Stimulated activated CD4-positive, alpha-beta T cell treated with anti-CD3 and anti-CD28 coated beads, Interleukin-1b, Interleukin-23, amount 100 ng/mL, for 24 hours (primary cell): ENCODE measurements around the gene RAD9A.
A peak's percentile ranks its signal among the peaks of the same experiment; 100 is the strongest.

Source experiments
- DNase-seq, 4 experiments: peaks; one replicate each; pipeline ENCODE4 v3.0.0-alpha.2; 2020; ENCODE audit warnings: low read depth in 4 of 4, low spot score in 1 of 4

The RAD9A gene

DNA sequence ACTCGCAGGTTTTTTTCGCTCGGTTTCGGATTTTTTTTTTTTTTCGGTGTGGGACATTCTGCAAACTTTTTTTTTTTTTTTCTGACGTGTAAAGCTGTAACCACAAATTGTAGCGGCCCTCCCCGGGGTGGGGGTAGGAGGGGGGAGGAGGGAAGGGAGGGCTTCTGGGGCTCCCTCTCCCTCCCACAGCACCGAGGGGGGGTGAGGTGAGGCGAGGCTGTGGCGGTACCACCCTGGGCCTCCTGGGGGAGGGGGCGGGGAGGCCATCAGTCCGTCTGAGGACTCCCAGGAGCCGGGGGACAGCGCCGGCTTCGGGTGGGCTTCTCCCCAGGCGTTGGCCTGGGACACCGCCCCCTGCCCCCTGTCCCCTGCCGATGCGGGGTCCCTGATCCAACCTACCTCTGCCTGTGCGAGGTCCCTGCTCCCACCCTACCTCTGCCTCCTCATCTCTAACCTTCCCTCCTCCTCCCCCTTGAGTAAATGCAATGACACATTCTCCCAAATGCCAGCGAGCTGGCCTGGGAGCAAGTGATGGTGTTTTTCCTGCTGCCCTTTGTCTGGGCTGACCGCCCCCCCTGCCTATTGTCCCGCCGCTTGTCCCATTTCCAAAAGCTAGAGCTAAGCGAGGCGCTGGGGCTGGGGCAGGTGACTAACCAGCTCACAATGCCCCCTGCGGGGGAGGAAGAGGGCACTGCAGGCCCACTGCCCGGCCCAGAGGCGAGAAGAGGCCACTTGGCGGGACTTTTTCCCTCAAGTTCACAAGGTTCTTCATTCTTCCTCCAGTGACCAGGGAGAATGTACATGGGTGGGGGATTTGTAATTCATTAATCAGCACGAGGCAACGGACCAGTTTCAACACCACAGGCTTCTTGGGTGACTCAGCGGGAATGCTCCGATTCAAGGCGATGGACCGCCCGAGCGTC is 17.9 kb upstream of the RAD9A start:
- no peak for DNase-seq

DNA sequence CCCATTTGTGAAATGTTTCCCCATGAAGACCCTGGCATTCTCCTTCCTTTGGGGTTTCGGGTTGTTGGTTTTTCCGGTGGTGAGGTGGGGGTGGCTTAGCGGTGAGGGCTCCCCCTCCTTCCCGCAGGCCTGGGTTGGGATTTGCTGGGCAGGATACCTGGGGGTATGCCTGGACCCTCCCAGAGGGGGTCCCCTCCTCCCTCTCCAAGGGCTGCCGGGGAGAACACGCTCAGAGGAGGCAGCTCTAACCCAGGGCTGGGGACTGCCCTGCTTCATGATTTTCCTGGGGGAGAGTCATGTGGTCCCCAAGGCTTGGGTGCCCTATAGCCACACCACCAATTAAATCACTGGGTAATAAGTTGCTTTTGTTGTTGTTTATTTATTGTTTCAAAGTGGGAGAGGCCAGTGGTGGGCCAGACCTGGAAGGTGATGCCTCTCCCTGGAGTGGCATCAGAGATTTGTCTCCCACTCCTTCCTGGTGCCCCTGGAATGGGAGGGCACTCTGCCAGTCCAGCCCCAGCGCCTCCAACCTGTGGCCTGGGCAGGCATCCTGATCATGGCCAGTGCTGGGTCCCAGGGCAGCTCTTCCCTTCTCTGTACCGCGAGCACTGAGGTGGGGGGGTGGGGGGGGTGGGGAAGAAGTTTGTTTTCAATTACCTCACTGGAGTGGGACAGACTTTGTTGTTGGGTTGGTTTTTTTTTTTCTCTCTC is 17.1 kb upstream of the RAD9A start:
- no peak for DNase-seq

DNA sequence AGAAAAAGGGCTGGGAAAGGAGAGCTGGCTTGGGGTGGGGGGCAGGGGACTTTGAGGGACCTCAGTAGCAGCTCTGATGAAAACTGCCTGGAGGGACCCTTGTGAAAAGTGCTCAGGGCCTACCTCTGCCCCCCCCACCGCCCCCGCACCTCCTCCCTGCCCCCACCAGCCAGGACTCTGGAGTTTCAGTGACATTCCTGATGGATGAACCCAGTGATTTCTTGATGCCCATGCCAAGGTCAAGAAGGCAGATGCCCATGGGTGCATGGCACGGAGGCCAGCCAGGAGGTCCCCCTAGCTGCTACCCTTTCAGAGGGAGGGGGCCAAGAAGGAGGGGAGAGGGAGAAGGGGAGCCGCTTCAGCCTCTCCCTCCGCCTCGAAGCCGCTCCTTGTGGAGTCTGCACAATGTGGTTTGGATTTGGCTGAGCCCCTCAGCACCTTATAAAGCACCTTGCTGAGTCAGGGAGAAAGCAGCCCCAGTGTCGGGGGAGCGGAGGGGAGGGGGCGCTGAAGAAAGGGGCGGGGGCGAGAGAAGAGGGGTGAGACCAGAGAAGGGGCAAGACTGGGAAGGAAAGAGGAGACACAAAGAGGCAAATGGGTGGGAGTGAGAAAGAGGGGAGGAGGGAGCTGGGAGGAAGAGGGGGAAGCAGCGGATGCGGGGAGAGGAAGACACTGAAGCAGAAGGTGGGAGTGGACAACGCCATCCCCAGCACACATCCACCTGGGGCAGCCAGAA is 16.3 kb upstream of the RAD9A start:
- DNase-seq = no peak

DNA sequence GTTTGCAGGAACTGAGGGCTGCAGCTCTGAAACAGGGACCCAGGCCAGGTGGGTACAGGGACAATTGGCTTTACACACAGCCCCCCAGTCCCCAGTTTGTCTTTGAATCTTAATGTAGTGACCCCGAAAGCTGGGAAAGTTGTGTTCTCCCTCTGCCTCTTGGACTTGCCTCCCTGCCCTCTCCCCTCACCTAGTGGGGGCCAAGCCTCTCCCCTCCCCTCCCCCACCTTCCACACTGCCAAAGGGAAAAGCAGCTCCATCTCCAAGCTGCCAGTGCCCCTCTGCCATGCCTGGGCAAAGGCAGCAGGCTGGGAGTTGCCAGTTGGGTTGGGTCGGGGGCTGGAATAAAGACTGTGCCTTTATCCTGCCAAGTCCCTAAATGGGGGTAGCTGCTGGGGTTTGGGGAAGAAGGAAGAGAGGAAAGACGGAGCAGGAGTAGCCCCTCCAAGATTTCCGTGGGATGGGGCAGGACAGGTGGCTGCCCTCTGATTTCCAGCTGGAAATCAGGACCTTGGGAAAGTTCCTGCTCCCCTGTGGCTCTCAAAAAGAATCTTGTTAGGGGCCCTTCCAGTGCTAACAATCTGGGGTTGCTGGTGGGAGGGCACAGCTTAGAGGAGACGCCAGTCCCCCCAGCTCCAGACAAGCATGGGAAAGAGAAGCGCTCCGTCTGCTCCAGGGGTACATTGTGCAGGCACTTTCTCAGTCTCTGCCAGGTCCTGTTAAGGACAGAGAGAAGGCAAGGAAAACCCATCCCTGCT is 15.5 kb upstream of the RAD9A start:
- DNase-seq = no peak

DNA sequence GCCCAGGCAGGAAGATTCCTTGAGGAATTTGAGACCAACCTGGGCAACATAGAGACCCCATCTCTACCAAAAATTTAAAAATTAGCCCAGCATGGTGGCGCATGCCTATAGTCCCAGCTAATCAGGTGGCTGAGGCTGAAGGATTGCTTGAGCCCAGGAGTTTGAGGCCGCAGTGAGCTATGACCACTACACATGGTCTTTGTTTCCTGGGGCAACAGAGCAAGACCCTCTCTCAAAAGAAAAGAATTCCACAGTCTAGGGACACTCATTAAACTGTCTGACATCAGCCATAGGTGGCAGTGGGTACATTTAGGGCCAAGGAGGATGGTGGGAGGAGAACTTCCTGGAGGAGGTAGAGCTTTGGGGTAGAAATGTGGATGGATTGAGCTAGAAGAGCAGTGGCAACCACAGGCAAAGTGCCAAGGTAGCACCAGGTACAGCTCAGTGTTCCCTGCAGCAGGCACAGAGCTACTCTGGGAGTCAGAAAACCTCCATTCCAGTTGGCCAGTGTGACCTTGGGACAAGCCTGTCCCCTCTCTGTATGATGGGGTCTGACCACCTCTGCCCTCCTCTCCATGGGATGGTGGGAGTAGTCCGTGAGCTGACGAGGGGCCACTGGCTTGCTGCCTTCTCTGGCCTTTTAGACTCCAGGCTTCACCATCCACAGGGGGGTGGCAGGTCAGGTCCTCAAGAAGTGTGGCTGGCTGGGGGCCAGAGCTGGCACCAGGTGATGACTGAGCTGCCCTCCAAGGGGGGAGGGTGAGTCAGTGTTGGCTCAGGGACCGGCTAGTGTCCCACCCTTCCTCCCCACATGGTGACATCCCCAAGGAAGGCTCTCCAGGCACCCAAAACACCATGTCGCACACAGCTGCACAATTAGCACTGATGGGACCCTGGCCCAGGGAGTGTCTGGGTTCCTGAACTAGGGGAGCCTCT is 14.6 kb upstream of the RAD9A start:
- DNase-seq = no peak

DNA sequence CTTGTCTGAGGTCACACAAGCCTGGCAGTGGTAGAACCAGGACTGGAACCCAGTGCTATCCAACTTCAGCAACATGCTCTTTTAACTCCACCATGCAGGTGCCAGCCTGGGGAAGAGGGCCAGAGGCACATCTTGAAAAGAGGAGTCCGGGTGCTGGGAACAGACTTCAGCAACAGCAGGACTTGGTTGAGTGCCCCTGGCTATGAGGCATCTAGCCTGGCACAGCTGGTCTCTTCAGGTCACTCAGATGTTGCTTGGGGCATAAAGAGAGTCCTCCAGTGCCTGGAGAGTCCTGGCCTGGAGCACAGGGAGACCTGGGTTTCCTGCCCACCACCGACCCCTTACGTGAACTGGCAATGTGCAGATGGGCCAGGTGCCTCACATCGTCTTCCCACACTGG is 13.2 kb upstream of the RAD9A start:
- DNase-seq = no peak

DNA sequence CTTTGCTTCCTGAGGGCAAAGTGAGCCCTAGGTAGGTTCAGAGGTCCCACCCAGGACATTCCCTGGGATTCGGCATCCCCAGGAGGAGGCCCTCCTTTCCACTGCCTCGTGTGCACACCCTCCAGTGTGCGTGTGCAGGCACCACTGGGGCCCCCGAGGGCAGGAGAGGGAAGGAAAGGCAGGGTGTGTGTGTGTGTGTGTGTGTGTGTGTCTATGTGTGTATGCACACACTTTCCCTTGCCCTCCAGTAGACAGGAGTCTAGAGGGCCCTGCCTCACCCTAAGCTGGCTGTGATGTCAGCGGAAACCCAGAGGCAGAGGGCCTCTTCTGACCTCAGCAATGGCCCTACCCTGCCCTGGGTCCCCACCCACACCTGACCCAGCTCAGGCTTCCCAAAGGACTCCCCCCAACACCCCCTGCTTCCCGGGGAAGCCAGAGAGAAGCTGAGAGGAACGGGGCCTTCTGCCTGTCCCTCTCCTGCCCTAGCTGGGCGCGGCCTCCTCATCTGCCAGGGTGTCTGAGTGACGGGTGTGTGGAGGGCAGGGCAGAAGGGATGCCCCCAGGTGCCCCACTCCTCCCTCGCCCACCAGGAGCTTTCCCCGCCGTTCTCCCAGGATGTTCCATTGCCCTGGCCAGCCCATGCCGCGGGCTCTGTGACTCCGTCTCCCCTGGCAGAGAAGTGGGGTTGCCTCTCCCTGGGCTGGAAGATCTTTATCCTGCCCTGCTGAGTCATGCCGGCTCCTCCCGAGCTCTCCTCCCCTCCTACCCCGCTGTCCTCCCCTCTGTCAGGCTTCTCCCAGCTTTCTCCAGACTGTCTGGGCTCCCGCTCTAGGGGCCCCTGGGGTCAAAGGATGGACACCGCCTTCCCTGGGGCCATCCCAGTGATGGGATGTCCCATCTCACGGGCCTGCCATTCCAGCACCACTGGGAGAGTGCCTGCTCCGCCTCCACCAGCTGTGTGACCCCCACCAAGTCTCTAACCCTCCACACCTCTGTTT is 12.4 kb upstream of the RAD9A start:
- DNase-seq = no peak

DNA sequence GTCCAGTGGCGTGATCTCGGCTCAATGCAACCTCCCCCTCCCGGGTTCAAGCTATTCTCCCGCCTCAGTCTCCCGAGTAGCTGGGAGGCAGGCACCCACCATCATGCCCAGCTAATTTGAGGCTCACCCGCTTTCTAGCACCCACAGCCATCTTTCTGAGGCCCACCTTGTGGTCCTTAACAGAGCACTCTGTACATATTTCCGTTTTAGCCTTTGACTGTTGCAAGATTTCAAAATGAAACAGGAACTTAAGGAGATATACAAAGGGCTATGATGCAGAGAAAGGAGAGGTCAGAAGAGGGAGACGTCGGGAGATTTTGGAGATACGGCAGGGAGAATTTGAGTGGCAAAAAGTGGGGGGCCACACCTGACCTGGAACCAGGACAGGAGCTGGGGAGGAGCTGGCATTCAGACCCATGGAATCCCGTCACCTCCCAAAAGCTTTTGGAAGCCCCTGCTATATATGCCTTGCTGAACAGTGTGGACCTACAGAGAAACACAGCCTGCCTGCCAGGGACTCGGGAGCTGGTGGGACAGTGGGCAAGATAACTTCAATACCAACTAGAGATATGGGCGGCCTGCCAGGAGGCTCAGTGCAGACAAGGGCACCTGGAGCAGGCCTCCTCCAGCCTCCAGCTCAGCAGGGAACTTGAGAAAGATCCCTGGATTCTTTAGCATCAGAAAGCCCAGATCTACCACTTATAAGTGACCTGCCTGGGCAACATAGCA is 10.4 kb upstream of the RAD9A start:
- no peak for DNase-seq

DNA sequence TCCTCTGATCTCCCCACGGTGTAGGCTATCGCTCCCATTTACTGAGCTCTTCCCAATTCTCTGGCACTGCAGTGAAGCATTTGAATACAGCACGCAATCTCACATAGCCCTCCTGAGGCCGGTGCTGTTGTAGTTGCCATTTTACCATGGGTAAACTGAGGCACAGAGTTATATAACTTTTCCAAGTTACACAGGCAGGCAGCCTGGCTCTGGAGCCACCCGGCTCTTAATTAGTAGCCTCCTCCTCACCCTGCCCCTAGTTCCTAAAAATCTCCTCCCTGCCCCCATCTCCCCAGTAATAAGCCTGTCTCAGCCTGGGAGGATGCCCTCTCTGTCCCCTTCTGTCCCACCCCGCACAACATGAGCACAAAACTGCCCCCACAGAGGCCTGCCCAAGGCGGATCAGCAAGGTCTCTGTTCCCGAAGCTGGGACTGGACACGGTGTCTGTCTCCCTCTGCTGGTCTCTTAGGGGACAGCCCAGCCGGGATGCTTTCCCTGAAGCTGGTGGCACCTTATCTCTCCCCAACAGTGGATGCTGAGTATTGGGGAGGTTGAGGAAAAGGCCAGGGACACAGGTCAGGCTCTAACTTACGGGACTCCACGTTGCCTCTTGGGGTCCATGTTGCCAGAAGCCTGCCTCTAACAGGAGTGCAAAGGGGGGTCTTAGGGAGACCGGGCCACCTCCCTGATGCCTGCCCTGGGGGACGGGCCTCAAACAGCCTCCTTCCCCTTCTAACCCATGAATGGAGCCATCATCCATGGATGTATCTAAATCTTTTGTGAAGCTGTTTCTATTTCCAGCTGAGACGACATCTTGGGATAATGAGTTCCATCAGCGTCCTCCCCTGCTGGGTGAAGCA is 9.3 kb upstream of the RAD9A start:
- DNase-seq = peak; percentile 54 to 70 (median 66)

DNA sequence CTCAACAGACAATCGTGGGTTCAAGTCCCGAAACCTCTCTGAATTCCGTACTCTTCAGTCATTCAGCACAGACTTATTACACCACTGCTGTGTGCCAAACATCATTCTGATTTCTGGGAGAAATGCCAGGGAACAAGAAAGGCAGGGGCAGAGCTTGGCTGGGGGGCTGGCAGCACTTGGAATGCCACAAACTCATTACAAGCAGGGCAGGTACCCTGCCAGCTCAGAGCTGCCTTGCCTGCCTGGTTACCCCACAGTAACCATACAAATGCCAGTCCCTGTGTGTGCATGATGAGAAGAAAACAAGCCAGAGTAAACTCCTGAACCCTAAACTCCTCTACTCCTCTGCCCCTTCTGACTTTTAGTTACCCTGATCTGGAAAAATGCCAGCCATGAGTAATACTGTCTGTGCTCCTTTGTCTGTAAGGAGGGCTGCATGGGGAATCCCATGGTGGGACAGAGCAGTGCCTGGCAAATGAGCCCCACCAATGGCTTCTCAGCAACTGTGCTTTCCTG is 6.9 kb upstream of the RAD9A start:
- DNase-seq = no peak

DNA sequence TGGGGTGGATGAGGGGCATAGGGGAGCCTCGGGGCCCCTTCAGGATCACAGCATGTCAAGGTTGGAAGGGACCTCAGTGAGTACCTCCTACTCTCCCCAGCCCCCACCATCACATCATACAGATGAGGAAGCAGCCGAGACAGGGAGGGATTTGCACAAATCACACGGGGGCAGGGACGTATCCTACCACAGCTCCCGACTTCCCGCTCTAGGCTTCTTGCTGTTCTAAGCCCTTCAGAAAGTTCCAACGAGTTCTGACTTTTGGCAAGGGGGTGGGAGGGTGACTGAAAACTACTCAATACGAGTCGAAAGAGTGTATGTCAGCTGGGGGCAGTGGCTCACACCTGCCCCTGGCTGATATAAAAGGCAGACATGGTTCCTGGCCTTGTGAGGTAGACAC is 4.7 kb upstream of the RAD9A start:
- no peak for DNase-seq

DNA sequence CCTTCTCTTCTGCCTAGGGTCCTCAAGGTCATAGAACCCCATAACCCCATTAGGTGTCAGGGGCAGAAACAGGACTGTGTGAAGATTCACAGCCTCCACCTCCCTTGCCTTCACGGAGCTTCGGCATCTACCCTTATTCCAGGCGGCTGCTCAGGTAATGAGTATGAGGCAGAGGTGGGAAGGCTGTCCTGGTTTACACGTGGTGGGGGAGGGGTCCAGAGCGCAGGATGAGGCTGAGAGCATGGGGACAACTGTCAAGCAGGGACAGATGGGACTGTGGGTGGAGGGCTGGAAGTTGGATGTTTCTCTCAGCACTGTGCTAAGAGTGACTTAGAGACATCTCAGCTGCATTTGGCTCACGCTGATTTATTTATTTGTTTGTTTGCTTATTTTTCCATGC is 4.3 kb upstream of the RAD9A start:
- DNase-seq = no peak

DNA sequence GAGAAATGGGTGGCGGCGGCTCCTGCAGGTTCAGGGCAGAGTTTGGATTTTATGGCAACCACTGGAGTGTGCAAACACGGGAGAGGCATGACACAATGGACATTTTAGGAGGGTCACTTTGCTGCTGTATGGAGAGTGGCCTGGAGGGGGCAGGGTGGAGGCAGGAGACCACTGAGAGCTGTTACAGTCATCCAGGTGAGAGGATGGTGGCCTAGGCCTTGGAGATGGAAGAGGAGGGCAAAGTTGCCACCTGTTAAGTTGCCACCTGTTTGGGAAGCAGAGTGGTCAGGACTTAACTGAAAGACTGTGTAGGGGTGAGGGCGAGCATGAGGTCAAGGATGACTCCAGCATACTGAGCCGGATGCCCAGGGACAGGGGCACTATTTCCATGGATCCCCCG is 2.3 kb upstream of the RAD9A start:
- no peak for DNase-seq

DNA sequence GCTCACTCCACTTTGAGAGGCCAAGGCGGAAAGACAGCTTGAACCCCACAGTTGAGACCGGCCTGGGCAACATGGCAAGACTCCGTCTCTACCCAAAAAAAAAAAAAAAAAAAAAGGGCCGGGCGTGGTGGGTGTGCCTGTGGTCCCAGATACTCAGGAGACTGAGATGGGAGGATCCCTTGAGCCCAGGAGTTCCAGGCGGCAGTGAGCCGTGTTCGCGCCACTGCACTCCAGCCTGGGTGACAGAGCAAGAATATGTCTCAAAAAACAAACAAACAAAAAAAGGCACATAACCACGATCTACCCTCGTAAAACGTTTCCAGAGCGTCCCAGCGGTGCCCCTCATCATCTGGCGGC is 861 bp upstream of the RAD9A start:
- no peak for DNase-seq

DNA sequence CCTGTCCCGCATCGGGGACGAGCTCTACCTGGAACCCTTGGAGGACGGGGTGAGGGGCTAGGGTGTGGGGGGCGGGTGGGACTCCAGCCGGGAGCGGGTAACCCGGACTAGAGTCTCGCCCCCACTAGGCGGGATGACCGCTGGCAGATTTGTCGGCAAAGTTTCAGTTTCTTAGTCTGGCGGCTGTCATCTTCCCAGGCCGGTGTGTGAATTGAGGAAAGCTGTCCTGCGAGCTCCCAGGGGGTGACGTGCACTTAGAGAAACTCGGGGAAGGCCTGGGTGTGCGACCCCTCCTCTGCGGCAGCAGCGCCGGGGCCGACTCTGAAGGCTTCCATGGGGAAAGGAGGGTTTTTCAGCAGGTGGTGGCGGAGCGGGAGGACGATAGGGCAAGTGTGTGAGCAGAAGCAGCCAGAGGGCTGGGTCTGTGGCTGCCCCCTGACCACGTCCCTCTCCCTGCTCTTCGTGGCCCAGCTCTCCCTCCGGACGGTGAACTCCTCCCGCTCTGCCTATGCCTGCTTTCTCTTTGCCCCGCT is 463 bp downstream of the RAD9A start:
- DNase-seq = no peak

DNA sequence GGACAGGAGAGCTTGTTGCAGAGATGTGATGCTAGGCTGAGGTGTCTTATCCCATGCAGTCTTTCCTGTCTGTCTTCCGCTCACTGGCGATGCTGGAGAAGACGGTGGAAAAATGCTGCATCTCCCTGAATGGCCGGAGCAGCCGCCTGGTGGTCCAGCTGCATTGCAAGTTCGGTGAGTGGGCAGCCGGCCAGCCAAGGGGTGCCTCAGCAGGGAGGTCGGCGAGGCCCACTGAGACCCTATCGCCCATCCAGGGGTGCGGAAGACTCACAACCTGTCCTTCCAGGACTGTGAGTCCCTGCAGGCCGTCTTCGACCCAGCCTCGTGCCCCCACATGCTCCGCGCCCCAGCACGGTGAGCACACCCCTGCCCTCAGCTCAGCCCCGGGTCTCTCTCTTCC is 1.7 kb downstream of the RAD9A start:
- DNase-seq = no peak

DNA sequence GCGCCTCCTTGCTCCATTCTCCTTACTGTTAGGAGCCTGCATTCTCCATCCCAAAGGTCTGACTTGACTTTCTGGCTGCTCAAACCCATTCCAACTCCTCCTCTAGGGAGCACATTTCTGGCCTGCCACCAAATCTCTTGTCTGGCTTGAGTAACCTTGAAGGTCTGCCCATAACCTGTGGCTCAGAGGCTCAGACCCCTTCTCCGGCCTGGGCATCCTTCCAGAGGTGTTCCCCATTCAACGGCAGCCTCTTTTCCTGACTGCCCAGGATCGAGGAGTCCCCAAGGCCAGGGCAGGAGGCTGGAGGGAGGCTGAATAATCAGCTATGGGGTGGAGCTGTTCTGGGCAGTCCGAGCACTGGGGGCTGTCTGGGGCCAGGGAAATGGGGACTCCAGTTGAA is 2.2 kb downstream of the RAD9A start:
- DNase-seq = no peak
